ENCODE measurements around the gene TMEM150B.

TMEM150B gene

GRCh38 chr19:55312621-55313512 lies 12.3 kb downstream of the TMEM150B start:
- no peak for TF ChIP-seq GATA1 (IDR thresholded peaks at IDR 0.05; ENCODE audit: low read depth, low read length)
- TF ChIP-seq POLR2A (IDR thresholded peaks at IDR 0.05; ENCODE audit: low read length) = no peak
- no peak for DNase-seq

GRCh38 chr19:55311797-55312196 lies 13.3 kb downstream of the TMEM150B start:
- TF ChIP-seq GATA1 (IDR thresholded peaks at IDR 0.05; ENCODE audit: low read depth, low read length) (no peak), POLR2A (IDR thresholded peaks at IDR 0.05; ENCODE audit: low read length) (no peak)
- no peak for DNase-seq

GRCh38 chr19:55311397-55311796 lies 13.7 kb downstream of the TMEM150B start:
- TF ChIP-seq GATA1 (IDR thresholded peaks at IDR 0.05; ENCODE audit: low read depth, low read length) = no peak
- TF ChIP-seq POLR2A (IDR thresholded peaks at IDR 0.05; ENCODE audit: low read length) = no peak
- no peak for DNase-seq

GRCh38 chr19:55310498-55310897 lies 14.6 kb downstream of the TMEM150B start:
- no peak for DNase-seq

GRCh38 chr19:55309448-55309847 lies 15.7 kb downstream of the TMEM150B start:
- no peak for DNase-seq
- TF ChIP-seq GATA1 (IDR thresholded peaks at IDR 0.05; ENCODE audit: low read depth, low read length) = no peak
- TF ChIP-seq POLR2A (IDR thresholded peaks at IDR 0.05; ENCODE audit: low read length) = no peak

More at GRCh38 chr19:55310498-55310897, 14.6 kb downstream of the TMEM150B start:
- TF ChIP-seq GATA1 (IDR thresholded peaks at IDR 0.05; ENCODE audit: low read depth, low read length) (no peak), POLR2A (IDR thresholded peaks at IDR 0.05; ENCODE audit: low read length) (no peak)

- TF ChIP-seq POLR2A (IDR thresholded peaks at IDR 0.05; ENCODE audit: low read length) (no peak), GATA1 (IDR thresholded peaks at IDR 0.05; ENCODE audit: low read depth, low read length) (no peak)
- DNase-seq = no peak
These were observed 16.9 kb downstream of the TMEM150B start for GRCh38 chr19:55308281-55308680.

- DNase-seq = no peak
- TF ChIP-seq POLR2A (IDR thresholded peaks at IDR 0.05; ENCODE audit: low read length) = no peak
- TF ChIP-seq GATA1 (IDR thresholded peaks at IDR 0.05; ENCODE audit: low read depth, low read length) = no peak
These were observed 18.4 kb downstream of the TMEM150B start for GRCh38 chr19:55306712-55307111.

GRCh38 chr19:55305983-55306562 lies 19.1 kb downstream of the TMEM150B start:
- DNase-seq = no peak
- TF ChIP-seq GATA1 (IDR thresholded peaks at IDR 0.05; ENCODE audit: low read depth, low read length) = no peak
- TF ChIP-seq POLR2A (IDR thresholded peaks at IDR 0.05; ENCODE audit: low read length) = no peak

GRCh38 chr19:55305491-55305890 lies 19.6 kb downstream of the TMEM150B start:
- TF ChIP-seq GATA1 (IDR thresholded peaks at IDR 0.05; ENCODE audit: low read depth, low read length) (no peak), POLR2A (IDR thresholded peaks at IDR 0.05; ENCODE audit: low read length) (no peak)
- DNase-seq = peak; percentile 46 to 72

- TF ChIP-seq GATA1 (IDR thresholded peaks at IDR 0.05; ENCODE audit: low read depth, low read length) = no peak
- TF ChIP-seq POLR2A (IDR thresholded peaks at IDR 0.05; ENCODE audit: low read length) = no peak
- no peak for DNase-seq
These were observed 20.2 kb downstream of the TMEM150B start for GRCh38 chr19:55304980-55305379.

- no peak for TF ChIP-seq POLR2A (IDR thresholded peaks at IDR 0.05; ENCODE audit: low read length)
- TF ChIP-seq GATA1 (IDR thresholded peaks at IDR 0.05; ENCODE audit: low read depth, low read length) = no peak
- peak; percentile 70 to 80 for DNase-seq
These were observed 20.7 kb downstream of the TMEM150B start for GRCh38 chr19:55304279-55304978.

- no peak for DNase-seq
- TF ChIP-seq POLR2A (IDR thresholded peaks at IDR 0.05; ENCODE audit: low read length) (no peak), GATA1 (IDR thresholded peaks at IDR 0.05; ENCODE audit: low read depth, low read length) (no peak)
These were observed 21.7 kb downstream of the TMEM150B start for GRCh38 chr19:55303477-55303876.

GRCh38 chr19:55302318-55302703 lies 22.8 kb downstream of the TMEM150B start:
- DNase-seq = no peak
- TF ChIP-seq GATA1 (IDR thresholded peaks at IDR 0.05; ENCODE audit: low read depth, low read length) (no peak), POLR2A (IDR thresholded peaks at IDR 0.05; ENCODE audit: low read length) (no peak)
